ENCODE data around the gene UNK. TPM values are rescaled to one million over a fixed set of nuclear protein-coding genes. Genes with fewer than 3 reads are reported as not detected.

The UNK gene
- total and polyA plus RNA-seq, 2 of the 13 experiments (the other 11 are each of a cell fraction or from before 2014, with no cell fraction given) = 31.6 to 33.0 TPM

GRCh38 chr17:75872434-75873351, 88.1 kb downstream of the UNK start (continued):
- TF ChIP-seq RARA (CRISPR knock-in tag; IDR thresholded peaks at IDR 0.05) (peak; percentile 98), CCDC6 (CRISPR knock-in tag; IDR thresholded peaks at IDR 0.05) (peak; percentile 95), ZNF598 (CRISPR knock-in tag; IDR thresholded peaks at IDR 0.05; ENCODE audit: borderline replicate concordance) (peak; percentile 99), DMTF1 (CRISPR knock-in tag; IDR thresholded peaks at IDR 0.05) (no peak), SNAI1 (CRISPR knock-in tag; IDR thresholded peaks at IDR 0.05; ENCODE audit: borderline replicate concordance) (no peak), ZNF275 (CRISPR knock-in tag; IDR thresholded peaks at IDR 0.05; ENCODE audit: borderline replicate concordance) (peak; percentile 88; the same call in 1 of the 2 replicates), ZNF784 (CRISPR knock-in tag; IDR thresholded peaks at IDR 0.05; ENCODE audit: borderline replicate concordance) (peak; percentile 41; the same call in 1 of the 2 replicates), TBP (CRISPR knock-in tag; IDR thresholded peaks at IDR 0.05) (0 out of 2 replicates have a peak, but pooled peaks have one; percentile 74), EEA1 (CRISPR knock-in tag; IDR thresholded peaks at IDR 0.05; ENCODE audit: borderline replicate concordance) (no peak), CHD2 (IDR thresholded peaks at IDR 0.05; ENCODE audit: low read depth, low read length) (no peak), ELF1 (CRISPR knock-in tag; IDR thresholded peaks at IDR 0.05) (no peak; the same call in none of the 2 replicates), STAG1 (CRISPR knock-in tag; IDR thresholded peaks at IDR 0.05) (peak; percentile 45), PRDM15 (CRISPR knock-in tag; IDR thresholded peaks at IDR 0.05) (peak; percentile 58; the same call in 1 of the 2 replicates), TFAP4 (IDR thresholded peaks at IDR 0.05; ENCODE audit: borderline replicate concordance, low read depth) (peak; percentile 83; the same call in 1 of the 2 replicates), RFXAP (CRISPR knock-in tag; IDR thresholded peaks at IDR 0.05; ENCODE audit: borderline replicate concordance) (peak; percentile 95; the same call in 1 of the 2 replicates), KLF16 (CRISPR knock-in tag; IDR thresholded peaks at IDR 0.05) (peak; percentile 24 to 89; a peak in 2 of 4 replicates), ZBTB21 (CRISPR knock-in tag; IDR thresholded peaks at IDR 0.05) (no peak), ZNF549 (CRISPR knock-in tag; IDR thresholded peaks at IDR 0.05) (no peak), ZNF891 (CRISPR knock-in tag; IDR thresholded peaks at IDR 0.05) (peak; percentile 39; the same call in 1 of the 2 replicates), MXD4 (CRISPR knock-in tag; IDR thresholded peaks at IDR 0.05) (peak; percentile 87)

All from HepG2 (cell line).